Left ventricle myocardium superior (tissue), 1 donor: ENCODE data around the gene ITGAX. TPM values are rescaled to one million over a fixed set of nuclear protein-coding genes. Genes with fewer than 3 reads are reported as not detected.
A peak's percentile ranks its signal among the peaks of the same experiment; 100 is the strongest.

Experiments
- ATAC-seq: fragments of 200-7000 bp; cut with Tn5 transposase; one replicate; pipeline ENCODE4 v1.9.1; 2020; ENCODE audit warnings: mild to moderate bottlenecking, moderate library complexity
- DNase-seq: peaks from one replicate; pipeline ENCODE4 v3.0.0-alpha.2; 2020
- intact Hi-C: fragments of 100-400 bp; cut with micrococcal nuclease; formaldehyde crosslinking; loops from one replicate; pipeline ENCODE4 v1.11.0; 2022
- total RNA-seq: library from RNA; stranded (reverse); fragmentation: NEBNext Ultra II Directional; extraction: Animal tissue kit (Norgen Biotek cat#: 25700); gene quantifications from one replicate; pipeline ENCODE4 v1.2.1, GENCODE V29; 2021
- donor health status: DM: no; HTN: yes; CAD: no; lungs with severe emphysema.

Gene ITGAX
- total RNA-seq, 1 donor from 2014 or later, result 3.2 TPM

GRCh38 chr16:31344712-31345111 is 10.3 kb upstream of the ITGAX start:
- intact Hi-C loops, result no loop called here
- ATAC-seq (no peak), DNase-seq (no peak)

GRCh38 chr16:31347445-31347844 is 7.5 kb upstream of the ITGAX start:
- ATAC-seq (no peak), DNase-seq (no peak)
- intact Hi-C loops, result no loop called here

GRCh38 chr16:31348579-31348978 is 6.4 kb upstream of the ITGAX start:
- intact Hi-C loops, result no loop called here
- DNase-seq, result no peak
- ATAC-seq, result no peak

- intact Hi-C loops, result no loop called here
- DNase-seq (no peak), ATAC-seq (peak; percentile 27)
These were observed 4.5 kb upstream of the ITGAX start for GRCh38 chr16:31350275-31351005.

- no peak for ATAC-seq
- intact Hi-C loops, result no loop called here
- DNase-seq, result no peak
These were observed 3.6 kb upstream of the ITGAX start for GRCh38 chr16:31351246-31351941.

- peak; percentile 27 for ATAC-seq
- intact Hi-C loops, result no loop called here
- DNase-seq, result no peak
These were observed 3.0 kb upstream of the ITGAX start for GRCh38 chr16:31351942-31352325.

- ATAC-seq, result peak; percentile 59
- DNase-seq, result no peak
- intact Hi-C loops, result no loop called here
These were observed 2.4 kb upstream of the ITGAX start for GRCh38 chr16:31352376-31353115.

- intact Hi-C loops, result no loop called here
- DNase-seq (no peak), ATAC-seq (no peak)
These were observed 590 bp downstream of the ITGAX start for GRCh38 chr16:31355431-31356100.

GRCh38 chr16:31356566-31357323 is 1.8 kb downstream of the ITGAX start:
- intact Hi-C loops, result no loop called here

GRCh38 chr16:31357324-31358109 is 2.5 kb downstream of the ITGAX start:
- intact Hi-C loops, result no loop called here
- no peak for DNase-seq
- peak; percentile 80 for ATAC-seq

More at GRCh38 chr16:31356566-31357323, 1.8 kb downstream of the ITGAX start:
- DNase-seq, result no peak
- ATAC-seq, result no peak

GRCh38 chr16:31360251-31360650 is 5.3 kb downstream of the ITGAX start:
- no peak for DNase-seq
- intact Hi-C loops, result no loop called here
- ATAC-seq, result no peak

- ATAC-seq (no peak), DNase-seq (no peak)
- intact Hi-C loops, result no loop called here
These were observed 6.5 kb downstream of the ITGAX start for GRCh38 chr16:31361201-31362110.

- intact Hi-C loops, result no loop called here
- DNase-seq (no peak), ATAC-seq (no peak)
These were observed 7.8 kb downstream of the ITGAX start for GRCh38 chr16:31362476-31363405.

- intact Hi-C loops, result no loop called here
- DNase-seq, result no peak
These were observed 8.7 kb downstream of the ITGAX start for GRCh38 chr16:31363721-31364120.

GRCh38 chr16:31364421-31364820 is 9.4 kb downstream of the ITGAX start:
- DNase-seq, result no peak
- intact Hi-C loops, result no loop called here

More at GRCh38 chr16:31363721-31364120, 8.7 kb downstream of the ITGAX start:
- ATAC-seq, result no peak

More at GRCh38 chr16:31364421-31364820, 9.4 kb downstream of the ITGAX start:
- ATAC-seq, result no peak
